ENCODE results near the gene RPL18A.

Gene RPL18A

DNA sequence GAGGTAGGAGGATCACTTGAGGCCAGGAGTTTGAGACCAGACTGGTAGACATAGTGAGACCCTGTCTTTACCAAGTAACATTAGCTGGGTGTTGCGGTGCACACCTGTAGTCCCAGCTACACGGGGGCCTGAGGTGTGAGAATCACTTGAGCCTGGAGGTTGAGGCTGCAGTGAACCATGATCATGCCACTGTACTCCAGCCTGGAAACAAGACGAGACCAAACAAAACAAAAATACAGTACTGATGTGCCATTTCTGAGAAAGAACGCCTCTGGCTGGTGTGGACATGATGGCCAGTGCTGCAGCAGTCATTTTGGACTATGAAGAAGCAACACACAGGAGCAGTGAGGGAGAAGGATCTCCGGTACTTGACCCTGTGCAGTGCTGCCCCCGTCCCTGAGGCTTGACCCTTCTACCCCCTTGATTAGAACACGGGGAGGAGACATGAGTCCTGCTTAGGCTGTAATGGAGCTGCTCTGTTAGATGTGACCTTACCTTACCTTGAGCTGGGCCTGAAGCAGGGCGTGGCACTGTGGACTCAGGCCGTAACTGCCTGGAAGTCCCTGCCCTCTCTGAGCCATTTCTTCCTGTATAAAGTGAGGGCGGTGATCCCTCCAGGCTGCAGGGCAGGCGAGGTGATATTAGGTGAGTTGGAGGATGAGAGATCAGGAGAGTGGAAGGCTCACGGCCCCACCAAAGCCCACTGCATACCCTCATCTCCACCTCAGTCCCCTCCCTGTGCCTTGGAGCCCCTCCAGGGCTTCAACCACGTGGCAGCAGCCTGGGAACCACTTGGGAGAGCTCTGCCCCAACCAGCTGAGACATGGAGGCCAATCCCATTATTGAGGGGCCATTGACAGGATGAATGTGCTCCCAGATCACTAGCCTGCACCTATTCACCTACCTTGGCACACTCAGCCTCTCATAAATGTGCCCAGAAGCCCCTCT lies 5.9 kb downstream of the RPL18A start:
- H3K27ac ChIP-seq = peak overlapping the region; percentile 98
- no peak for TF ChIP-seq CTCF (conservative IDR thresholded peaks at IDR 0.05)

DNA sequence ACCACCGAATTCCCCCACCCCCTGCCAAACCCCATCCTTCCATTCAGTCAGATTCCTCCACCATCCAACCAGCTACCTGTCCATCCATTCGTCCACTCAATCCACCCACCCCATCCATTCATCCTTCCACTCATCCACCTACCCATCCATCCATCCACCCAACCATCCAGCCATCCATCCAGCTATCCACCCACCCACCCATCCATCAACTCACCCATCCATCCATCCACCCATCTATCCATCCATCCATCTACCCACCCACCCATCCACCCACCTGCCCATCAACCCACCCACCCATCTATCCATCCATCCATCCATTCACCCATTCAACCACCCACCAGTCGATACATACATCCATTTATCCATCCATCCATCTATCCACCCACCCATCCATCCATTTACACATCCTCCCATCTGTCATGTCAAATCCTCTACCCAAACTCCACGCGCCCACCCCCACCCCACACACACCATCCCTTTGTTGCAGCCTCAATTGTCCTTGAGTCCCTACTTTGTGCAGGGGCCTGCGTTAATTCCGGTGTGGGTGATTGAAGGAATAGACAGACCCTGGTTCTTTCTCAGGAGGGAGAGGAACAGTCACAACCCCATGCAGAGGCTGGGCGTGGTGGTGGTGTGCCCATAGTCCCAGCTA lies 6.7 kb downstream of the RPL18A start:
- H3K27ac ChIP-seq = peak overlapping the region; percentile 98; the same call in 1 of the 2 replicates
- TF ChIP-seq CTCF (conservative IDR thresholded peaks at IDR 0.05) = no peak

DNA sequence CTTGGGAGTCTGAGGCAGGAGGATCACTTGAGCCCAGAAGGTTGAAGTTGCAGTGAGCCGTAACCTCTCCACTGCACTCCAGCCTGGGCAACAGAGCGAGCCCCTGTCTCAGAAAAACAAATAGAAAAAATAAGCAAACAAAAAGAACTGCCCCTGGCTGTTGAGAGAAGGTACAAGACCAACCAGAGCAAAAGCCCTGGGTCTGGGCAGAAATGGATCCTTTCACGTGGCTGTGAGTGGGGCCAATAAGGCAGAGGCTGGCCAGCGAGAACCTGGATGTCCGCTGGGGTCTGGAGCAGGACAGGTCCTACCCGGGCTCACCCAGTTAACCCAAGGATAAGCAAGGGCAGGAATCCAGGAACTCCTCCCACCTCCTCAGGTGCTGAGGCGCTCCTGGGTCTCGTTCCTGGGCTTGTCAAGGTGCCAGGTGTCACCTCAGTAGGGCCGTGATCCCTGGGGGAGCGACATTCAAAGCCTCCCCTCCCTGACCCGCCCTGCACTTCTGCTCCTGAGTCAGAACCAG lies 7.3 kb downstream of the RPL18A start:
- H3K27ac ChIP-seq = no peak overlapping the region
- TF ChIP-seq CTCF (conservative IDR thresholded peaks at IDR 0.05) = no peak

DNA sequence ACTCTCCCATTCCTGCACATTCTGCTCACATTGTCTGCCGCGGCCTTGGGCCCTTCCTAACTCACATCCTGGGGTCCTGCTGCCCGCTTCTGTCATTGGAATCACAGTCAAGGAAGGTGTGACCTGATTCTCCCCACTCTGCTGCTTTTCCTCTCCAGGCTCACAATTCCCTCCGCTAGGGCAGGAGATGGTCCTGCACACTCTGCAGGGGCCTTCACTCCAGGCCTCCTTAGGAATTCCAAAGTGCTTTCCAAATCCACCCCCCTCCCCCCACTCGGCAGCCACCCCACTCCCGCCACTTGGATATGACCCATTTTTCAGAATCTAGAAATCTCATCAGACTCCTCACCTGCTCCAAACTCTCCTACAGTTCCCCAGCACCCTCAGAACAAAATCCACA lies 9.0 kb downstream of the RPL18A start:
- no peak overlapping the region for H3K27ac ChIP-seq
- TF ChIP-seq CTCF (conservative IDR thresholded peaks at IDR 0.05) = no peak

DNA sequence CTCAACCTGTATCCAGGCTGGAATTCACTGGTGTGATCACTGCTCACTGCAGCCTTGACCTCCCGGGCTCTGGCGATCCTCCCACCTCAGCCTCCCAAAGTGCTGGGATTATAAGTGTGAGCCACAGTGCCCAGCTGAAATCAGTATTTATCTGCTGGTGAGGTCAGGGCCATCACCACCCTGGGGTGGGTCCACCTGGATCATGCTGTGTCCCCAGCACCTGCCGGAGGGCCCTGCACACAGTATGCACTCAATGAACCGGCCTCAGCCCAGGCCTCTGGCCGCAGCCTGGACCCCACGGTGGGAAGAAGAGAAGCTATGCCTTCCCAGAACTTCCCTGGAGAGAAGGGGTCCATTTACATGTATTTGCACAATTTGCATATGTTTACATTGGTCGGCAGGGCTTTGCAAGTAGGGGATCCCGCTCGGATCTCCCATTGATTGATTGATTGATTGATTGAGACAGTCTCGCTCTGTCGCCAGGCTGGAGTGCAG lies 9.5 kb downstream of the RPL18A start:
- no peak for TF ChIP-seq CTCF (conservative IDR thresholded peaks at IDR 0.05)
- H3K27ac ChIP-seq = no peak overlapping the region

- no peak overlapping the region for H3K27ac ChIP-seq
- no peak for TF ChIP-seq CTCF (conservative IDR thresholded peaks at IDR 0.05)
These were observed 11.5 kb downstream of the RPL18A start for GRCh38 chr19:17871032-17871877.

Data from VCaP (cell line).